Brain microvascular endothelial cell (primary cell): Measurements from ENCODE around the gene FBXL20.

Experiments
- DNase-seq: peaks from one replicate; pipeline ENCODE4 v3.0.0-alpha.2; 2020
- H3K27ac ChIP-seq: fragments of 250-450 bp; sonication (Bioruptor Pico); 2 replicates; pipeline ENCODE4 v1.5.1; 2020; ENCODE audit warnings: mild to moderate bottlenecking, moderate library complexity
- H3K27me3 ChIP-seq: fragments of 250-450 bp; sonication (Bioruptor Pico); replicated peaks from 2 replicates; pipeline ENCODE4 v1.5.1; 2020; ENCODE audit warnings: mild to moderate bottlenecking
- H3K36me3 ChIP-seq: fragments of 250-450 bp; sonication (Bioruptor Pico); replicated peaks from 2 replicates; pipeline ENCODE4 v1.5.1; 2020; ENCODE audit warnings: mild to moderate bottlenecking
- H3K4me3 ChIP-seq: 2 replicates; pipeline ENCODE4 v1.5.1; 2011; ENCODE audit warnings: low read depth, mild to moderate bottlenecking, control low read depth, low read length, moderate library complexity
- in situ Hi-C: cut with HindIII; loops from 2 replicates; pipeline ENCODE4 v1.10.0; 2017; ENCODE audit warnings: low sequenced_read_pairs, low pct_ligation_motif_present
- TF ChIP-seq, protein P1 (sequence below): IDR thresholded peaks from 2 replicates; pipeline ENCODE4 v1.5.1; 2011; ENCODE audit warnings: low read depth, mild to moderate bottlenecking, moderate library complexity, low read length, control low read depth, inconsistent platforms; ENCODE audit errors: missing control alignments

Gene FBXL20

DNA sequence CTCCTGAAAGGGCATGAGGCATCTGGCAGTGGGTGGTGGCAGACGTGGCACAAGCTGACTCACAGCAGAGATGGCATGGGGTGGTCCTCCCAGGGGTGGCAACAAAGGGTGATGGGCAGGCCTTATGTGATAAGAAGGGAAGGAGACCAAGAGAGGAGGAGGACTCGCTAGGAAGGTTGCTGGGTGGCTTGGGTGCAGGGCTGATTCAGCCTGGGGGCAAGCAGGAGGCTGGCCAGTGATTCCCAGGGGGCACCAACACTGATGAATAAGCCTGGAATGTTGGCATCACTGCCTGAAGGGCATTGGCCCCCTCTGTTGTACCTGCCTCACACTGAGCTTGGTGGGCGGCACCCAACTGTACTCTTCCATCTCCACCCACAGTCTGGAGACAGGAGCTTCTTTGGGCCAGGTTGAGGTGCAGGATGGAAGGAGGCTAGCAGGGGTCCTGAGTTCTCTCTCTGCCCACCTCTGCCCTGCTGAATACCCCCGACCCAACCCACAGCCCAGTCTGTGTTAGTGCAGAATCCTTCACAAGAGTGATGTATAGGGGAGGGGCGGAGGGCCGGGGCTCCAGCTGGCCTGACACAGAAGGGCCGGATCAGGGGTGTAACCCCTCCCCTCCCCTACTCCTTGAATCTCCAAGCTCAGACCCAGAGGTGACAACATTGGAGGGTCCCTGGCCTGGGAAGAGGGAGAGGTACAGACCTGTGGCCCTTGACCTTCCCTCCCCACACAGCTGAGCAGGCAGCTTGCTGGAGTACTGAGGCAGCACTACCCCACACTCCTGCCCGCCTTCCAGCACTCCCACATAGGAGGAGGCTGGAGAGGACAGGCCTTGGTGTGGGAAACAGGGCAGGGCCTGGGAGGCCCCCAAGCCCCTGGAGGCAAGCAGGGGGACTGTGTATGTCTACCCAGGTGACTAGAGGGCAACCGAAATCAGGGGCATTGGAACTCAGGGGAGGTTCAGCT lies 178.3 kb downstream of the FBXL20 start:
- in situ Hi-C loops = no loop called here

DNA sequence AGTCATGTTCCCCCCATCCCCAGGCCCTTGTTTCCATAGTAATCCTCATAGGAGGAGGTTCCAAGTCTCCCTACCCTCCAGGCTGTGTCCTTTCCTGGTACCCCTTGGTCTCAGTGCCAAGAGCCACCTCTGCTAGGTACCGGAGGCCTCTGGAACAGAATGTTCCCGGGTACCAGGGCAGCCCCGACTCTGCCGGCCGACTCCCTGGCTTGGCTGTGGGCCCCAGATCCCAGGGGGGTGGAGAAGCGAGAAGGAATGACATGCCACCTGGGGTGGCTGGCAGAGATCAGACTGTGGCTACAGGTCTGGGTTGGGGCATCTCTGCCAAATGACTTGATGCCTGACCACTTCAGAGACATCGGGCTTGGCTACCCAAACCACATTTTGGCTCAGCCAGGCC lies 179.3 kb downstream of the FBXL20 start:
- Histone ChIP-seq H3K36me3 (no peaks in the 10 kb centered on the region), H3K4me3 (no peak overlapping the region), H3K27ac (no peak overlapping the region), H3K27me3 (peaks cover 25% of the 10 kb centered on the region)
- in situ Hi-C loops = no loop called here
- TF ChIP-seq, protein P1, sequence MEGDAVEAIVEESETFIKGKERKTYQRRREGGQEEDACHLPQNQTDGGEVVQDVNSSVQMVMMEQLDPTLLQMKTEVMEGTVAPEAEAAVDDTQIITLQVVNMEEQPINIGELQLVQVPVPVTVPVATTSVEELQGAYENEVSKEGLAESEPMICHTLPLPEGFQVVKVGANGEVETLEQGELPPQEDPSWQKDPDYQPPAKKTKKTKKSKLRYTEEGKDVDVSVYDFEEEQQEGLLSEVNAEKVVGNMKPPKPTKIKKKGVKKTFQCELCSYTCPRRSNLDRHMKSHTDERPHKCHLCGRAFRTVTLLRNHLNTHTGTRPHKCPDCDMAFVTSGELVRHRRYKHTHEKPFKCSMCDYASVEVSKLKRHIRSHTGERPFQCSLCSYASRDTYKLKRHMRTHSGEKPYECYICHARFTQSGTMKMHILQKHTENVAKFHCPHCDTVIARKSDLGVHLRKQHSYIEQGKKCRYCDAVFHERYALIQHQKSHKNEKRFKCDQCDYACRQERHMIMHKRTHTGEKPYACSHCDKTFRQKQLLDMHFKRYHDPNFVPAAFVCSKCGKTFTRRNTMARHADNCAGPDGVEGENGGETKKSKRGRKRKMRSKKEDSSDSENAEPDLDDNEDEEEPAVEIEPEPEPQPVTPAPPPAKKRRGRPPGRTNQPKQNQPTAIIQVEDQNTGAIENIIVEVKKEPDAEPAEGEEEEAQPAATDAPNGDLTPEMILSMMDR = no peak
- DNase-seq = no peak

More for the DNA sequence above, 178.3 kb downstream of the FBXL20 start:
- no peak for DNase-seq
- Histone ChIP-seq H3K27me3 (peaks cover 20% of the 10 kb centered on the region), H3K4me3 (no peak overlapping the region), H3K36me3 (no peaks in the 10 kb centered on the region), H3K27ac (no peak overlapping the region)
- TF ChIP-seq, protein P1 = no peak

DNA sequence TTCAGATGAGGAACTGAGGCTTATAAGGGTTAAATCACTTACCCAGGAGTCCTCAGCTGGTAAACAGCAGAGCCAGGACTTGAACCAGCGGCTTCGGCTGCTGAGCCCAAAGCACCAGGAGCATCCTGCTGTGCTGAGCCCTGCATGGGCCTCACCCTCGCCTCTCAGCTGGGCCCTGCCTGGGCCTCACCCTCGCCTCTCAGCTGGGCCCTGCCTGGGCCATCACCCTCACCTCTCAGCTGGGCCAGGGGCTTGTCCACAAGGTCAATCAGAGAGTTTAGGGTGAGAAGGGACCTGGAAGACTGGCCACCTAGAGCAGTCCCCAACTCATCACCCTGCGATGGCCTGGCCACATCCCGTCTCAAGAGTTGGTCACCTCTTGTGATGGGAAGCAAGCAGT lies 179.9 kb downstream of the FBXL20 start:
- Histone ChIP-seq H3K4me3 (no peak overlapping the region), H3K36me3 (no peaks in the 10 kb centered on the region), H3K27me3 (peaks cover 25% of the 10 kb centered on the region), H3K27ac (no peak overlapping the region)
- DNase-seq = no peak
- TF ChIP-seq, protein P1 = no peak
- in situ Hi-C loops = no loop called here

DNA sequence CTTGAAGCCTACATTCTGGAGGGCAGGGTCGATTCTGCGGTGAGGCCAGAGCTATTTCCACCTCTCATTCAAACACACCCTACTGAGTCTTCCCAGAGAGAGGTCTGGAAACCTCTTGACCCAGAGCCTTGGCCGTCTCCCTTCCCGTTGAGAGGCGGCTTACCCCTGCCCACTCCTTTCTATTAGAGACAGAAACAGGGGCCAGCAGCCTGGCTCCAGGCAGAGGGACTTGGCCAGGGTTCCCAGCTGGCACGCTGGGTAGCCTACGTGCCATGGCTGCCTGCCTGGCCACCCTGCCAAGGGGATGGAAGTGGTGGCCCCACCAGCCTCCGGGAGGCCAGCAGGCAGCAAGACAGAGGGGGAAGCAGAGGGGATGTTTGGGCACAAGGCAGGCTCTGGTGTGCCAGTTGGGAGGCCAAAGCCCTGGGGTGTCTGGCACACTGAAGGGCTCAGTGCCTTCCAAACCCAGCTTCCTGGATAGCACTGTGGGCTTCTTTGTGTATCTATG lies 181.7 kb downstream of the FBXL20 start:
- Histone ChIP-seq H3K4me3 (no peak overlapping the region), H3K27ac (no peak overlapping the region), H3K36me3 (no peaks in the 10 kb centered on the region), H3K27me3 (peaks cover 15% of the 10 kb centered on the region)
- no peak for DNase-seq
- in situ Hi-C loops = no loop called here
- TF ChIP-seq, protein P1 = no peak

DNA sequence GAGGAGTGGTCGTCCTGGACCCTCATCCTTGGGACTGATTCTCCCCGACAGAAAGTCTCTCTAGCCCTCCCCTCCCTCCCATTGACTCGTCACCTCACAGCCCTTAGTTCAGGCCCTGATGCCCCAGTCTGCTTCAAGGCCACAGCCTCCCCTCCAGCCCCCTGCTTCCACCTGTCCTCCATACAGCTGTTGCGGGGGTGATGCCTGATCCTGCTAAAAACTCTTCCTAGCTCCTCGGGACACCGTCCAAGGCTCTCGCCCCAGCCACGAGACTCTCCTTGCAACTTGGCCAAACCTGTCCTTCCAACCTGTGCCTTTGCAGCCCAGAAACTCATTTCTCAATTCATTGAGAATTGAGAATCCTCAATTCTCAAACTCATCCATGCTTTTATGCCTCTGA lies 182.5 kb downstream of the FBXL20 start:
- no peak for DNase-seq
- Histone ChIP-seq H3K36me3 (no peaks in the 10 kb centered on the region), H3K27me3 (peaks cover 12% of the 10 kb centered on the region), H3K4me3 (no peak overlapping the region), H3K27ac (no peak overlapping the region)
- in situ Hi-C loops = no loop called here
- TF ChIP-seq, protein P1 = no peak
